HepG2 (cell line): ENCODE measurements around the gene GMPPB. TPM values are rescaled to one million over a fixed set of nuclear protein-coding genes. Genes with fewer than 3 reads are reported as not detected.
A peak's percentile ranks its signal among the peaks of the same experiment; 100 is the strongest.

Source experiments
- CBX5 ChIP-seq: sonication (generic); formaldehyde crosslinking; IDR thresholded peaks from 2 replicates; pipeline ENCODE4 v1.4.0; 2020; ENCODE audit warnings: missing genetic modification reagents, borderline replicate concordance
- CCDC6 ChIP-seq: sonication (generic); formaldehyde crosslinking; IDR thresholded peaks from 2 replicates; pipeline ENCODE4 v1.8.1; 2022; ENCODE audit warnings: mild to moderate bottlenecking, missing genetic modification reagents, moderate library complexity
- ELF3 ChIP-seq: IDR thresholded peaks from 2 replicates; pipeline ENCODE4 v1.6.1; 2016; ENCODE audit warnings: missing genetic modification reagents, missing compliant biosample characterization
- FOXO1 ChIP-seq: sonication (generic); formaldehyde crosslinking; IDR thresholded peaks from 2 replicates; pipeline ENCODE4 v1.4.0; 2020; ENCODE audit warnings: missing genetic modification reagents
- HDAC1 ChIP-seq: sonication (generic); formaldehyde crosslinking; IDR thresholded peaks from 2 replicates; pipeline ENCODE4 v1.5.1; 2020; ENCODE audit warnings: mild to moderate bottlenecking, missing genetic modification reagents
- ISX ChIP-seq: sonication (generic); formaldehyde crosslinking; conservative IDR thresholded peaks from 2 replicates; pipeline ENCODE4 v1.5.0; 2020; ENCODE audit warnings: missing genetic modification reagents
- SALL1 ChIP-seq: sonication (generic); formaldehyde crosslinking; IDR thresholded peaks from 2 replicates; pipeline ENCODE4 v1.8.0; 2022; ENCODE audit warnings: mild to moderate bottlenecking, missing genetic modification reagents
- SPEN ChIP-seq: sonication (generic); formaldehyde crosslinking; IDR thresholded peaks from 2 replicates; pipeline ENCODE4 v1.5.1; 2020; ENCODE audit warnings: low read depth, mild to moderate bottlenecking, missing genetic modification reagents
- STAG1 ChIP-seq: sonication (generic); formaldehyde crosslinking; IDR thresholded peaks from 2 replicates; pipeline ENCODE4 v1.4.0; 2020; ENCODE audit warnings: missing genetic modification reagents
- YY1 ChIP-seq: IDR thresholded peaks from 2 replicates; pipeline ENCODE4 v1.6.1; 2011; ENCODE audit warnings: low read length, low read depth, moderate library complexity, mild to moderate bottlenecking; ENCODE audit not compliant: insufficient read depth, insufficient replicate concordance
- ZNF3 ChIP-seq: IDR thresholded peaks from 2 replicates; pipeline ENCODE4 v1.7.0; 2017; ENCODE audit warnings: inconsistent platforms
- ZNF318 ChIP-seq: sonication (generic); formaldehyde crosslinking; IDR thresholded peaks from 2 replicates; pipeline ENCODE4 v1.4.0; 2020; ENCODE audit warnings: mild to moderate bottlenecking, missing genetic modification reagents
- ZNF549 ChIP-seq: sonication (generic); formaldehyde crosslinking; IDR thresholded peaks from 2 replicates; pipeline ENCODE4 v1.5.0; 2020; ENCODE audit warnings: missing genetic modification reagents
- polyA plus RNA-seq, 8 experiments: library from polyadenylated mRNA; depleted of rRNA in 3 of 8; stranded (reverse) in 7 of 8; unstranded in 1 of 8; fragments of >200 nt; fragmentation: Illumina TruSeq in 4 of 8; extraction: Trizol in 4 of 8; gene quantifications; 2 replicates each; pipeline versions ENCODE4 v1.2.1 to v1.2.3, GENCODE V29; 2011 to 2016; ENCODE audit warnings: low read depth in 4 of 8, missing spikeins in 1 of 8, mixed read lengths in 1 of 8; ENCODE audit not compliant: insufficient read depth in 1 of 8
- total RNA-seq, 5 experiments: library from RNA; depleted of rRNA; stranded (reverse); fragments of >200 nt; fragmentation: Illumina TruSeq; extraction: Trizol; gene quantifications; 2 replicates each; pipeline ENCODE4 v1.2.3, GENCODE V29; 2016; ENCODE audit warnings: low read depth in 1 of 5
- TF ChIP-seq, protein P1 (sequence below): sonication (generic); formaldehyde crosslinking; IDR thresholded peaks from 2 replicates; pipeline ENCODE4 v1.4.0; 2020; ENCODE audit warnings: mild to moderate bottlenecking, missing genetic modification reagents

GMPPB gene
- total and polyA plus RNA-seq, 2 of the 13 experiments (the other 11 are each of a cell fraction or from before 2014, with no cell fraction given): 6.5 to 23.1 TPM

DNA sequence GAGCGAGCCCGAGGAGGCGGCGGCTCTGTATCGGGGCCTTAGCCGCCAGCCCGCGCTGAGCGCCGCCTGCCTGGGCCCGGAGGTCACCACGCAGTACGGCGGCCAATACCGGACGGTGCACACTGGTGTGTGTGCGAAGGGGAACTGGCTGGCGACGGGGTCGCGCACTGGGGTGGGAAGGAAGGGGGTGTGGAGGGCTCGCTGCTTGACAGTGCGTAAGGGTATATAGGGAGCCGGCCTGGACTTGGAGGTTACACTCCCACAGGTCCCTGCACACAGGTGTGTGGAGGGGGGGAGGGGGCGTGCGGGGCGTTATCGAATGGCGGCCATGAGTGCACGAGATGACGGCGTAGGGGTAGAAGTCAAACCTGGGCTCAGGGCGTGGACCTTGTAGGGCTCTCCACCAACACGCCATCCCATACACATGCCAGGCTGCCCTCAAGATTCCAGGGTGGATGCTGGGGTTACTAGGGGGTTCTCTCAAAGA lies 49.2 kb downstream of the GMPPB start (continued):
- TF ChIP-seq ZNF318 (CRISPR knock-in tag): no peak
- no peak for TF ChIP-seq ZNF549 (CRISPR knock-in tag)
- no peak for TF ChIP-seq ZNF3 (CRISPR knock-in tag)
- TF ChIP-seq FOXO1: 0 out of 2 replicates have a peak, but pooled peaks have one; percentile 13
- TF ChIP-seq, protein P1, sequence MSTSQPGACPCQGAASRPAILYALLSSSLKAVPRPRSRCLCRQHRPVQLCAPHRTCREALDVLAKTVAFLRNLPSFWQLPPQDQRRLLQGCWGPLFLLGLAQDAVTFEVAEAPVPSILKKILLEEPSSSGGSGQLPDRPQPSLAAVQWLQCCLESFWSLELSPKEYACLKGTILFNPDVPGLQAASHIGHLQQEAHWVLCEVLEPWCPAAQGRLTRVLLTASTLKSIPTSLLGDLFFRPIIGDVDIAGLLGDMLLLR: peak; percentile 61; the same call in 1 of the 2 replicates
- TF ChIP-seq HDAC1 (CRISPR knock-in tag): no peak
- 0 out of 2 replicates have a peak, but pooled peaks have one; percentile 11 for TF ChIP-seq STAG1 (CRISPR knock-in tag)
- TF ChIP-seq YY1: peak; percentile 41
- 0 out of 2 replicates have a peak, but pooled peaks have one; percentile 12 for TF ChIP-seq SPEN (CRISPR knock-in tag)
- TF ChIP-seq CCDC6 (CRISPR knock-in tag): no peak
- TF ChIP-seq ELF3: no peak
- no peak for TF ChIP-seq CBX5 (CRISPR knock-in tag)
- TF ChIP-seq SALL1 (CRISPR knock-in tag): no peak
- TF ChIP-seq ISX: no peak
